AG10803 (cell line): ENCODE measurements around the gene USP17L25.
"Not testable (repeated sequence)": the region's sequence is repeated elsewhere in the genome, so short reads cannot be mapped to it uniquely, and the experiment has no call there.

ENCODE experiments used
- DNase-seq: peaks from one replicate; pipeline ENCODE4 v3.0.0; 2010; ENCODE audit warnings: low read depth
- H3K4me3 ChIP-seq: 2 replicates; pipeline ENCODE4 v1.5.1; 2011; ENCODE audit warnings: mild to moderate bottlenecking, low read length, control low read depth

The USP17L25 gene, protein sequence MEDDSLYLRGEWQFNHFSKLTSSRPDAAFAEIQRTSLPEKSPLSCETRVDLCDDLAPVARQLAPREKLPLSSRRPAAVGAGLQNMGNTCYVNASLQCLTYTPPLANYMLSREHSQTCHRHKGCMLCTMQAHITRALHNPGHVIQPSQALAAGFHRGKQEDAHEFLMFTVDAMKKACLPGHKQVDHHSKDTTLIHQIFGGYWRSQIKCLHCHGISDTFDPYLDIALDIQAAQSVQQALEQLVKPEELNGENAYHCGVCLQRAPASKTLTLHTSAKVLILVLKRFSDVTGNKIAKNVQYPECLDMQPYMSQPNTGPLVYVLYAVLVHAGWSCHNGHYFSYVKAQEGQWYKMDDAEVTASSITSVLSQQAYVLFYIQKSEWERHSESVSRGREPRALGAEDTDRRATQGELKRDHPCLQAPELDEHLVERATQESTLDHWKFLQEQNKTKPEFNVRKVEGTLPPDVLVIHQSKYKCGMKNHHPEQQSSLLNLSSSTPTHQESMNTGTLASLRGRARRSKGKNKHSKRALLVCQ

DNA sequence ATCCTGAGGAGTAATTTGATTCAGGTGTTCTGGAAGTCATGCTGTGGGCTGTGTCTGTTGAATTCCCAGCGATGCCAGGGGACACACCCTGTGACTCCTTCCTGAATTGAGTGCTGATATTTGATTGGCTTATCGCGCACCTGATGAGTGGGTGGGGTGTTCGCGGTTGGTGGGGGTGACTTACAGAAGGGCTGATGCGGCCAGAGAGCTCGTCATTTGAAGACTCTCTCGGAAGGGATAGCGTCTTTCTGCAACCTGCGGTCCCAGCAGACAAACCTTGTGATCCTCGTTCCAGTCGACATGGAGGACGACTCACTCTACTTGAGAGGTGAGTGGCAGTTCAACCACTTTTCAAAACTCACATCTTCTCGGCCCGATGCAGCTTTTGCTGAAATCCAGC lies at the start of gene USP17L25:
TSS of gene USP17L25 (plus strand) at position 301 of the 400 bp plus-strand sequence. CDS start at position 301, 0 bp downstream.
- not testable (repeated sequence) for DNase-seq, H3K4me3 ChIP-seq

DNA sequence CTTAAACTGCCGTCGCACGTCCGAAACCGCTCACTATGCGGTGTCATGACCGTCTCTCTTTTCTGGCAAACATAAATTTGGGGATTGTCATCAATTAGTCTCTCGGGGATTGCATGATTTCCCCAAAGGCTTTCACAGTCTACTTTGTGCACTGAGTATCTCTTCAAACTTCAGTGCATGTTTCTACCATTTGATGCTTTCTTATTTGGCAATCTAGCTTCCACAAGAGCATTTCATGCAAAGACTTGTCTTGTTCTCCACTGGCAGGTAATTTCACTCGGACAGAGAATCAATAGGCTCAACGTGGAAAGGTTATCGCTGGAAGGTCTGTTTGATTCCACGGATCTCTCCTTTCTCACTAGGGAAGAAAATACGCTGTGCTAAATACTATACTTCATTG lies 5.5 kb upstream of the USP17L25 start:
- DNase-seq, H3K4me3 ChIP-seq: not testable (repeated sequence)

- not testable (repeated sequence) for H3K4me3 ChIP-seq, DNase-seq
Observed at GRCh38 chr4:9324865-9325264, 4.8 kb upstream of the USP17L25 start, which contains the start of gene USP17L24. USP17L24 (plus strand) TSS chr4:9325165; CDS start chr4:9325165, 0 bp downstream.

DNA sequence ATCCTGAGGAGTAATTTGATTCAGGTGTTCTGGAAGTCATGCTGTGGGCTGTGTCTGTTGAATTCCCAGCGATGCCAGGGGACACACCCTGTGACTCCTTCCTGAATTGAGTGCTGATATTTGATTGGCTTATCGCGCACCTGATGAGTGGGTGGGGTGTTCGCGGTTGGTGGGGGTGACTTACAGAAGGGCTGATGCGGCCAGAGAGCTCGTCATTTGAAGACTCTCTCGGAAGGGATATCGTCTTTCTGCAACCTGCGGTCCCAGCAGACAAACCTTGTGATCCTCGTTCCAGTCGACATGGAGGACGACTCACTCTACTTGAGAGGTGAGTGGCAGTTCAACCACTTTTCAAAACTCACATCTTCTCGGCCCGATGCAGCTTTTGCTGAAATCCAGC lies 4.6 kb downstream of the USP17L25 start, which contains the start of gene USP17L26:
TSS of gene USP17L26 (plus strand) at position 301 of the 400 bp plus-strand sequence. CDS start at position 301, 0 bp downstream.
- H3K4me3 ChIP-seq, DNase-seq: not testable (repeated sequence)

- not testable (repeated sequence) for DNase-seq, H3K4me3 ChIP-seq
Observed at GRCh38 chr4:9339103-9339502, 9.4 kb downstream of the USP17L25 start, which contains the start of gene USP17L5. USP17L5 (plus strand) TSS chr4:9339403; CDS start chr4:9339403, 0 bp downstream.

GRCh38 chr4:9343848-9344247 lies 14.1 kb downstream of the USP17L25 start, which contains the start of gene USP17L27:
USP17L27 (plus strand) TSS chr4:9344148; CDS start chr4:9344148, 0 bp downstream.
- not testable (repeated sequence) for DNase-seq, H3K4me3 ChIP-seq

DNA sequence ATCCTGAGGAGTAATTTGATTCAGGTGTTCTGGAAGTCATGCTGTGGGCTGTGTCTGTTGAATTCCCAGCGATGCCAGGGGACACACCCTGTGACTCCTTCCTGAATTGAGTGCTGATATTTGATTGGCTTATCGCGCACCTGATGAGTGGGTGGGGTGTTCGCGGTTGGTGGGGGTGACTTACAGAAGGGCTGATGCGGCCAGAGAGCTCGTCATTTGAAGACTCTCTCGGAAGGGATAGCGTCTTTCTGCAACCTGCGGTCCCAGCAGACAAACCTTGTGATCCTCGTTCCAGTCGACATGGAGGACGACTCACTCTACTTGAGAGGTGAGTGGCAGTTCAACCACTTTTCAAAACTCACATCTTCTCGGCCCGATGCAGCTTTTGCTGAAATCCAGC lies 18.9 kb downstream of the USP17L25 start, which contains the start of gene USP17L28:
TSS of gene USP17L28 (plus strand) at position 301 of the 400 bp plus-strand sequence. CDS start at position 301, 0 bp downstream.
- DNase-seq, result not testable (repeated sequence)

GRCh38 chr4:9350866-9351265 lies 21.2 kb downstream of the USP17L25 start:
- not testable (repeated sequence) for H3K4me3 ChIP-seq, DNase-seq

More for the DNA sequence above, 18.9 kb downstream of the USP17L25 start, which contains the start of gene USP17L28:
- H3K4me3 ChIP-seq, result not testable (repeated sequence)

DNA sequence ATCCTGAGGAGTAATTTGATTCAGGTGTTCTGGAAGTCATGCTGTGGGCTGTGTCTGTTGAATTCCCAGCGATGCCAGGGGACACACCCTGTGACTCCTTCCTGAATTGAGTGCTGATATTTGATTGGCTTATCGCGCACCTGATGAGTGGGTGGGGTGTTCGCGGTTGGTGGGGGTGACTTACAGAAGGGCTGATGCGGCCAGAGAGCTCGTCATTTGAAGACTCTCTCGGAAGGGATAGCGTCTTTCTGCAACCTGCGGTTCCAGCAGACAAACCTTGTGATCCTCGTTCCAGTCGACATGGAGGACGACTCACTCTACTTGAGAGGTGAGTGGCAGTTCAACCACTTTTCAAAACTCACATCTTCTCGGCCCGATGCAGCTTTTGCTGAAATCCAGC lies 23.6 kb downstream of the USP17L25 start, which contains the start of gene USP17L29:
TSS of gene USP17L29 (plus strand) at position 301 of the 400 bp plus-strand sequence. CDS start at position 301, 0 bp downstream.
- not testable (repeated sequence) for H3K4me3 ChIP-seq, DNase-seq

GRCh38 chr4:9362829-9363228 lies 33.1 kb downstream of the USP17L25 start, which contains the start of gene USP17L30:
USP17L30 (plus strand) TSS chr4:9363129; CDS start chr4:9363129, 0 bp downstream.
- not testable (repeated sequence) for H3K4me3 ChIP-seq, DNase-seq

GRCh38 chr4:9379881-9380280 lies 50.2 kb downstream of the USP17L25 start:
- not testable (repeated sequence) for H3K4me3 ChIP-seq, DNase-seq
